Epithelial cell of esophagus (primary cell): ENCODE results near the gene TERC.

Source experiments
- DNase-seq: peaks from one replicate; pipeline ENCODE4 v3.0.0; 2010; ENCODE audit warnings: low read depth
- H3K4me3 ChIP-seq: 2 replicates; pipeline ENCODE4 v1.5.1; 2011; ENCODE audit warnings: mild to moderate bottlenecking, low read length, control low read depth
- TF ChIP-seq, protein P1 (sequence below): IDR thresholded peaks from 2 replicates; pipeline ENCODE4 v1.5.1; 2011; ENCODE audit warnings: low read depth, mild to moderate bottlenecking, low read length, control low read depth, inconsistent platforms; ENCODE audit not compliant: insufficient read depth; ENCODE audit errors: missing control alignments

TERC gene

DNA sequence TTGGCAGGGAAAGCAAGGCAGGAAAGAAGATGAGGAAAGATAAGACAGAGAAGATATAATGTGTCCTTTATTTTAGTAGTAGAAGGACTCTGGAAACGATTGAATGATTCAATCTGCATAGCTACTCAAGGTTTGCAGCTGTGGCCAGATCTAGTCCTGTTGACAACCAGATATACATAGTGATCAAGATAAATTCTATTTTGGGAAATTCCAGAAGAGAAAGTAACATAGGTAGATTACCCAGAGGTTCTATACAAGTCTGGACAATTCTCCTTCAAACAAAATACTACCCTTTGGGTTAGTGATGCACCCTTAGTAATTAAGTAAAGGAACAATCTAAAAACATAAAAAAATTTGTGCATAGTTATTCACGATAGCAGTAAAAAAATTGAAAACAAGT lies 9.4 kb downstream of the TERC start:
- H3K4me3 ChIP-seq: no peak overlapping the region
- TF ChIP-seq, protein P1, sequence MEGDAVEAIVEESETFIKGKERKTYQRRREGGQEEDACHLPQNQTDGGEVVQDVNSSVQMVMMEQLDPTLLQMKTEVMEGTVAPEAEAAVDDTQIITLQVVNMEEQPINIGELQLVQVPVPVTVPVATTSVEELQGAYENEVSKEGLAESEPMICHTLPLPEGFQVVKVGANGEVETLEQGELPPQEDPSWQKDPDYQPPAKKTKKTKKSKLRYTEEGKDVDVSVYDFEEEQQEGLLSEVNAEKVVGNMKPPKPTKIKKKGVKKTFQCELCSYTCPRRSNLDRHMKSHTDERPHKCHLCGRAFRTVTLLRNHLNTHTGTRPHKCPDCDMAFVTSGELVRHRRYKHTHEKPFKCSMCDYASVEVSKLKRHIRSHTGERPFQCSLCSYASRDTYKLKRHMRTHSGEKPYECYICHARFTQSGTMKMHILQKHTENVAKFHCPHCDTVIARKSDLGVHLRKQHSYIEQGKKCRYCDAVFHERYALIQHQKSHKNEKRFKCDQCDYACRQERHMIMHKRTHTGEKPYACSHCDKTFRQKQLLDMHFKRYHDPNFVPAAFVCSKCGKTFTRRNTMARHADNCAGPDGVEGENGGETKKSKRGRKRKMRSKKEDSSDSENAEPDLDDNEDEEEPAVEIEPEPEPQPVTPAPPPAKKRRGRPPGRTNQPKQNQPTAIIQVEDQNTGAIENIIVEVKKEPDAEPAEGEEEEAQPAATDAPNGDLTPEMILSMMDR: no peak

DNA sequence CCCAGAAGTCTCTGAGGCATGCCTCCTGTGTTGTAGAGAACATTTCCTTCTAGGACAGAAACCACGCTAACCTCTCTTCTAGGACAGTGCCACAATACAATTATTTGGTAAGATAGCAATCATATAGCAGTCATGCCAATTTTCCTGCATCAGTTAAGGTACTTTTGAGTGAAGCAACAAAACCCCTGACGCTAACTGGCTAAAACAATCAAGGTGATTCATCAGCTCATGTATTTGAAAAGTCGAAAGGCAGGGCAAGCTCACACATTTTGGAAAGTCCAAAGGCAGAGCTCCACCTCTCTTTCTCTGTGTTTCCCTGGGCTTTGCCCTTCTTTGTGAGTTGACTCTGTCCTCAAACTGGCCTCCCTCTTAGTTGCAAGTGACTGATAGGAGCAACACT lies 10.1 kb downstream of the TERC start:
- TF ChIP-seq, protein P1: no peak
- DNase-seq: peak; percentile 84
- no peak overlapping the region for H3K4me3 ChIP-seq

More for the DNA sequence above, 9.4 kb downstream of the TERC start:
- DNase-seq: peak; percentile 75

DNA sequence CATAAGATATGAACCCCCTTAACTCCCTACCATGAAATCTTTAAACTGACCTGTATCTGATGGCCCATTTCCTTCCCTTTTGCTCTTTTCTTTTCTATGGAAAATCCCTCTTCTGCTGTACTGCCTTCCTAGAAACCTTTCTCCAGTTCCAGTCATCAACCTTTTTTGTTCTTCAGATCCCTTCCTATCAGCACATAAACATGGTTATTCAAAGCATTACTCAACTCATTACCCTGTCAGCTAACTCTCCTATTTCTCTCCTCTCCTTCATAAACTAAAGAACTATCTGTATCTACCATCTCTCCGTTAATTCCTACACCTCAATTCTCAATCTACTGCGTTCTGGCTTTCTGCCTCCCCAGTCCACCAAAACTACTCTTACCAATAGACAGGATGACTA lies 13.0 kb downstream of the TERC start:
- TF ChIP-seq, protein P1: no peak

DNA sequence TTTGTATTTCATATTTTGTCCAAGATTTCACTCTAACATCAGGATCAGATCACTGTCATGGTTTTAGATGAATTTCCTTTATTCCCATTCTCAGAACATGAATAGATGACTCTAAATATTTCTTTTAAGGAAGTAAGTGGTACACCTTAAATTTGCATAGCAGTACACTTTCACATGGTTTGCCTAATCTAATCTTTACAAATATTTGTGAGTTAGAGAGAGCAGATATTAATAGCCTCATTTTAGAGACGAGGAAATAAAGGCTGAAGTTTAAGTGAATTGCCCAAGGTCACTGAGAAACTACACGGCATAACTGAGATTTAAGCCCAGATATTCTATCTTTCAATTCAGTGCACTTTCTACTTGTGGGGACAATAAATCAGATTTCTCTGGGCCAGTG lies 14.2 kb downstream of the TERC start:
- TF ChIP-seq, protein P1: no peak
- H3K4me3 ChIP-seq: no peak overlapping the region
- no peak for DNase-seq

More for the DNA sequence above, 13.0 kb downstream of the TERC start:
- DNase-seq: no peak
- H3K4me3 ChIP-seq: no peak overlapping the region

DNA sequence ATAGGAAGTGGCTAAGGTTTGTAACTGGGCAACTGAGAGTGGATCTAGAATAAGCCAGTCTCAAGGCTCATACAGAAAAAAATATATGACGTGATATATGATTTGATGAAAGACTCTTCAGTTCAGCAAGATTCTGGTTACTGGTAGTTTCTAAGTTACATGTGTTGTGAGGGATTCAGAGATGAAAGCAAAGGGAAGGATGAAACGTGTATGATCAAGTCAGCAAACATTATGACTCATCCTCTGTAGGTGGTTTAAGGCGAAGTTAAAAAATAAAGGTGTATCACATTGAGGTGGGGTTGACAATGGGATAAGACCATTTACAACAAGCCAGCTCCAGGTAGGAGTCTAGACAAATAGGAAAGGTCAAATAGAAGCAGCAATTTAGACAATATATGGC lies 16.2 kb downstream of the TERC start:
- peak; percentile 86 for DNase-seq
- TF ChIP-seq, protein P1: no peak
- no peak overlapping the region for H3K4me3 ChIP-seq

DNA sequence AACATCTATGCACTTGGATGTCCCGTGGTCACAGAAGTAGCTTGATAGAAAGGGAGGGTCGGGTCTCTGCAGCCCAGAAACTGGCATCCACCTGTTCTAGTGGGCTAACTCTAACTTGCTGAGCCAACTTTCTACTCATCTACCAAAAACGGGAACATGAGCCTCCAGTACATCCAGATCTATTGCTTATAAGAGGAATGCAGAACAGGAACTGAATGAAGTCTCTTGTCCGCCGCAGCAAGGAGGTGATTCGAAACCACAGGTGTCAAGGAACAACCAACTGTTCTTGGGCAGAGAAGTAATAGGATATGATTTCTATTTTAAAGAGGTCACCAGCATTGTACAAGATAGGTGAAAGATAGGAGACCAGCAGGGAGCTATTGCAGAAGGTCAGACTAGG lies 17.9 kb downstream of the TERC start:
- no peak for DNase-seq
- TF ChIP-seq, protein P1: no peak
- H3K4me3 ChIP-seq: no peak overlapping the region

DNA sequence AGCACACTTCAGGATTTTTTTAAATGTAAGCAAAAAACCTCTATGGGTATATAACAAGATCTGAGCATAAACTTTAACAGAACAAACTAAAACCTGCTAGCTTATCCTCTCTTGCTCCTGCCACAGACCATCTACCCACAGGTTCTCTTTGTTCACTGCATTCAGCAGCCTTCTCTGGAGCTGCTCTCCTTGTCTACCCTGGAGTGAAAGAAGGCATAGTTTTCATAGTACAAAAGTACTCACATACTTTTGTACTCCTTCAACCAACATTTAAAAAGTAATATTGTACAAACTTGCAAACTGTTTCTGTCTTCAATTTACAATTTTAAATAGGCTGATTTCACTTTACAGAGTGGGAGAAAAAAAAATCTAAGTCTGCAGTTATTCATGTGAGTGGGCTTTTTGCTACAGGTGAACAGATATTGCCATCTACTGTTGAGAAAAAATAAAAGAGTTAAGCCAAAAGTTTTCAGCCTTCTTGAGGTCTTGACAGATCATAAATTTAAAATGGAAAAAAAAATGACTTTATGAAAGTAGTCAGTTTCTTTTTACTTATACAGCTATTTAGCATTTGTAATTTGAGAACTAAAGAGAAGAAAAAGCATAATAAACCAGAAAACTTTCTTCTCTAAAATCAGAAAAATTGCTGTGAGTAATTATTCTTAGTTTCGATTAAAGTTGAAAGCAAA lies 20.4 kb downstream of the TERC start:
- peak; percentile 26 for DNase-seq
- H3K4me3 ChIP-seq: no peak overlapping the region
- TF ChIP-seq, protein P1: peak; percentile 22
